GM18907 (cell line): ENCODE results near the gene ADAP2.
"Not testable (repeated sequence)": the region's sequence is repeated elsewhere in the genome, so short reads cannot be mapped to it uniquely, and the experiment has no call there.

Experiments
- ATAC-seq: cut with Tn5 transposase; IDR thresholded peaks from one replicate; pipeline ENCODE4 v1.9.1; 2021; ENCODE audit warnings: mild to moderate bottlenecking, moderate library complexity; ENCODE audit not compliant: unreplicated experiment

ADAP2 gene

GRCh38 chr17:30969989-30970830 is 48.5 kb downstream of the ADAP2 start:
- ATAC-seq, result peak; percentile 32

GRCh38 chr17:30970831-30971567 is 49.3 kb downstream of the ADAP2 start, which contains the start of gene RNF135:
RNF135 (plus strand) TSS chr17:30971039; CDS start chr17:30971074, 35 bp downstream.
- peak; percentile 66 for ATAC-seq

DNA sequence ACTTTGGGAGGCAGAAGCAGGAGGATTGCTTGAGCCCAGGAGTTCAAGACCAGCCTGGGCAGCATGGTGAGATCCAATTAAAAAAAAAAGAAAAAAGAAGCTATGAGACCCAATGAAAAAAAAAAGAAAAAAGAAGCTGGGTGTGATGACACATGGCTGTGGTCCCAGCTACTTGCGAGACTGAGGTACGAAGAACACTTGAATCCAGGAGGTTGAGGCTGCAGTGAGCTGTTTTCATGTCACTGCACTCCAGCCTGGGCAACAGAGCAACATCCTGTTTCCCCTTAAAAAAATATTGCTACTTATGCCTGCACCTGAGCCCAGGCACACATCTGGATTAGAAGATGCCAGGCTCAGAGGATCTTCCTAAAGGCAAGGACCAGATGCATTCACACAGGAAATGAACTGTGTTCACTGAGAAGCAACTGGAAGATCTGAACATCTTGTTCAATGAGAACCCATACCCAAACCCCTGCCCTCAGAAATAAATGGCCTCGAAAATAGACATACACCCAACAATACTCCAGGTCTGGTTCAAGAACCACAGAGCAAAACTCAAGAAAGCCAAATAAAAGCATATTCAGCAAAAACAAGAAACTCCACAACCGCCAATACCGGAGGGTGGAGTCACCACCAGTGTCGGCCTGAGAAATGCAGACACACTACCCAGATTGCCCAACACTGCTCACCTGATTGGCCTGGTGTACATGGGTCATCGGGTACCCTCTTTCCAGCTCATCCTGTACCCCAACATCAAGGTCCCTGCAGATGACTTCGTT is 53.5 kb downstream of the ADAP2 start:
- no peak for ATAC-seq

- ATAC-seq, result not testable (repeated sequence)
Observed at GRCh38 chr17:30979919-30980318, 58.2 kb downstream of the ADAP2 start.

GRCh38 chr17:30981531-30982519 is 60.1 kb downstream of the ADAP2 start:
- ATAC-seq, result no peak

DNA sequence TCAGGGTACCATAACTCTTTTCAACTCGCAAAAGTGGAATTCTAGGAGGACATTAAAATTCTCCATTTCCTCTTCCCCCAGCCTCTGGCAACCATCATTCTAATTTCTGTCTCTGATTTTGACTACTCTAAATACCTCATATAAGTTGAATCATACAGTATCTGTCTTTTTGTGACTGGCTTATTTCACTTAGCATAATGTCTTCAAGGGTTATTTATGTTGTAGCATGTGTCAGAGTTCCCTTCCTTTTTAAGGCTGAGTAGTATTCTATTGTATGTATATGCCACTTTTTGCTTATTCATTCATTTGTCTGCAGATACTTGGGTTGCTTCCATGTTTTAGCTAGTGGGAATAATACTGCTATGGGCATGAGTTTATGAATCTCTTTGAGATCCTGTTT is 61.1 kb downstream of the ADAP2 start:
- ATAC-seq, result no peak

DNA sequence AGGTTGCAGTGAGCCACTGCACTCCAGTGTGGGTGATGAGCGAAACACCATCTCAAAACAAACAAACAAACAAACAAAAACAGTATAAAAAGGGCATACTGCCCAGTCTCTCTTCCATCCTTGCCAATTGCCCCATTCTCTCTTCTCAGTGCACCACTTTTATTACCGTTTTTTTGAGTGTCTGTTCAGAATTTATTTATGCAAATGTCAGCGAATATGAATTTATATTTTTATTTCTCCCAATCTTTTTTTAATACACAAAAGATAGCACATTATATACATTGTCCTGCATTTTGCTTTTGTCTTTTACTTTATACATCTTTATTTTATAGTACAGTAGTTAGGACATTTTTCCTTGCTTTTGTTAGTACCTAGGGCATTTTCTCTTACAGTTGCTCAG is 68.7 kb downstream of the ADAP2 start:
- ATAC-seq, result no peak

GRCh38 chr17:30992551-30992950 is 70.8 kb downstream of the ADAP2 start:
- no peak for ATAC-seq

- no peak for ATAC-seq
Observed at GRCh38 chr17:30995347-30995746, 73.6 kb downstream of the ADAP2 start.

DNA sequence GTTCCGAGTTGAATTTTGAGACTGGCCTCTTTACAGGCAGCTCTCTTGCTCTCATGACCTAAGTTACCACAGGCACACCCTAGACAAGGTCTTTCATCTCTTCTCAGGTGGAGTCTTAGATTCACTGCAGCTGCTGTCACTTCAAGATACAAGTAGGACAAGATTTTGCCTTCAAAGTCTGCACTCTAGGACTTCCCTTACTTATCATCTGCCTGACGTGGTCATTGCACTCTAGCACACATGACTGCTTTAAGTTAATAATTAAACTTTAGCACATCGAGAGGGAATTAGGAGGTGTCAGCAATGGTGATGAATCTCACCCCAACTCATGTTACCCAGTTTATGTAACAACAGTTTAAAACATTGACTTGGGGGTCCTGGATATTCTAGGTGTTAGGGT is 74.7 kb downstream of the ADAP2 start:
- no peak for ATAC-seq

DNA sequence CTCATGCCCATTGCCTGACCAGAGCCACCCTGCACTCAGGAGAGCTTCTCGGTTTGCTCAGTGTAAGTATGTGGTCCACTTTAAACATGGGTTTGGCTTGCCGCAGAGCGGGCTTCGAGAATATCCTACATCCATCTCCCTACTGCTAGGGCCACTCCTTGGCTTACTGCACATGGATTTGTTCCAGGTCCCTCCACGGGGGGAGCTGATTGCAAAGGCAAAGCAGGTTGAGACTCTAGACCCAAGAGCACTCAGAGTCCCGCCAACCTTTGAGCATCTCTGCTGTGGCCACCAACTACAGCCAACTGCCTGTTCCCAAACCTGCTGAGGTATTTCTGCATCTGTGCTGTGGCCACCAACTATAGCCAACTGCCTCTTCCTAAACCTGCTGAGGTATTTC is 75.5 kb downstream of the ADAP2 start:
- ATAC-seq, result no peak

GRCh38 chr17:30997842-30998241 is 76.1 kb downstream of the ADAP2 start:
- no peak for ATAC-seq

- ATAC-seq, result no peak
Observed at GRCh38 chr17:31002047-31002446, 80.3 kb downstream of the ADAP2 start.

- no peak for ATAC-seq
Observed at GRCh38 chr17:31003225-31003866, 81.6 kb downstream of the ADAP2 start.

DNA sequence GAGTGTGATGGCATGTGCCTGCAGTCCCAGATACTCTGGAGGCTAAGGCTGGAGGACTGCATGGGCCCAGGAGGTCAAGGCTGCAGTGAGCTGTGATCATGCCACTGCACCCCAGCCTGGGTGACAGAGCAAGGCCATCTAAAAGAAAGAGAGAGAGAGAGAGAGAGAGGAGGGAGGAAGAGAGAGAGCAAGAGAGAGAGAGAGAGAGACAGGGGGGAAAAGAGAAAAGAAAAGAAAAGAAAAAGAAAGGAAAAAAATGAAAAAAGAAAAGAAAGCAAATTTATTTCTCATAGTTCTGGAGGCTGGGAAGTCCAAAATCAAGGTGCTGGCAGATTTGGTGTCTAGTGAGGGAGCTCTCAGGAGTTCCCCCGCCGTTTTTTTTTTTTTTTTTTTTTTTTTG is 82.4 kb downstream of the ADAP2 start:
- ATAC-seq, result no peak

DNA sequence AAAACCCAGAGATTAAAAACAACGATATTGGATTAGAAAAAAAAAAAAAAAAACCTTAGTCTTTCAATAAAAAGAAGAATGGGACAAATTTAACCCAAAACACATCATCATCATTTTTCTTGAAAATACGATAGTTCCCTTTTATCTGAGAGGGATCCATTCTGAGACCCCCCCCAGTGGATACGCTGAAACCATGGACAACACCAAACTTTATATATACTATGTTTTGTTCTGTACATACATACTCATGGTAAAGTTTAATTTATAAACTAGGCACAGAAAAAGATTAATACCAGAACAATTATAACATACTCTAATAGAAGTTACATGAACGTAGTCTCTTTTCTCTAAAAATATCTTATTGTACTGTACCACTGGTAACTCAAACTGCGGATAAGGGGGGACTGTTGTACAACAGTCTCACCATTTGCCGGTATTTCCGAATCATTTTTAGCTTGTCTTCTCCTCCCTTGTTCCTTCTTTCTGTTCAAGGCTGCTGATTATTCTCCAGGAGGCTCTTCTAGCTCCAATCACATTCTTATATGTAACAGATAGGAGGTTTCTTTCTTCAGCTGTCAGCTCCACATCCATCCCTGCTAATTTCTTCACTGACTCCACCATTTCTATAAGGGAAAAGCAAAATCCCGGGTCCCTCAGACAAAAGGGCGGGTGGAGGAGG is 86.1 kb downstream of the ADAP2 start:
- no peak for ATAC-seq

DNA sequence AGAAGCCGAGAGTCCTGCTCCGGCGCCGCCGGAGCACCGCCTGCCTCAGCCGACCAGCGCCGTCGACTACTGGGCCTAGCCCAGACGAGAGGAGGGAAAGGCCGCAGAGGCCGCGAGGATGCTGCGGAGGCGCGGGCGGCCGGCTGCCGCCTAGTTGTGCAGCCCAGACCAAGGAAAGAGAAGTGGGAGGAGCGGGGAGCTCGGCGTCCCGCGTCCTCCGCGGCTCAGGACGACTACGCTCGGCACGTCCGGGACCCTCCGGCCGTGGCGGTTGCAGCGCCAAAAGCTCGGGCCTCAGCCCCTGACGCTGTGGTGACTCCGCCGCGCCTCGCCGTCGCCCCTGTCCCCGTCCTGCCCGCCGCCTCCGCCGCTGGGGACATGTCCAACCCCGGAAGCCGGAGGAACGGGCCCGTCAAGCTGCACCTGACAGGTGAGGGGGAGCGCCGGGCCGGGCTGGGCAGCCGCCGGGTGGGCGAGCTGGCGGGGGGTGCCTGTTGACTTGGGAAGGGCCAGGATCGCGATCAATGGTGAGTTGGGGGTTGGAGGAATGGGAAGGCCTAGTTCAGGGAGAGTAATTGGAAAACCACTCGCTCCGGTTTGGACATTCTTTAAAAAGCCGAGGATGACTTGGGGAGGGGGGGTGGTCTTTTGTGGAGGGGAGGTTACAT is 86.8 kb downstream of the ADAP2 start:
- no peak for ATAC-seq
